IMR-90 (cell line): Measurements from ENCODE around the gene CYSLTR2.

ENCODE experiments used
- BHLHE40 ChIP-seq: fragments of 150-350 bp; IDR thresholded peaks from 2 replicates; pipeline ENCODE4 v1.6.1; 2016; ENCODE audit warnings: mild to moderate bottlenecking, low read depth, low read length
- MAFK ChIP-seq: IDR thresholded peaks from 2 replicates; pipeline ENCODE4 v1.6.1; 2012; ENCODE audit warnings: low read depth, low read length, improper control_type of control experiment
- MAZ ChIP-seq: IDR thresholded peaks from 2 replicates; pipeline ENCODE4 v1.6.1; 2012; ENCODE audit warnings: low read depth, mild to moderate bottlenecking, low read length, improper control_type of control experiment, moderate library complexity, borderline replicate concordance
- NFE2L2 ChIP-seq: fragments of 150-350 bp; IDR thresholded peaks from 2 replicates; pipeline ENCODE4 v1.6.1; 2016; ENCODE audit warnings: low read depth, mild to moderate bottlenecking, low read length
- POLR2A ChIP-seq: IDR thresholded peaks from 2 replicates; pipeline ENCODE4 v1.6.1; 2012; ENCODE audit warnings: mild to moderate bottlenecking, low read depth, low read length
- RCOR1 ChIP-seq: IDR thresholded peaks from 2 replicates; pipeline ENCODE4 v1.6.1; 2012; ENCODE audit warnings: mild to moderate bottlenecking, low read length, improper control_type of control experiment; ENCODE audit not compliant: insufficient replicate concordance
- SMC3 ChIP-seq: fragments of 150-350 bp; IDR thresholded peaks from 2 replicates; pipeline ENCODE4 v1.6.1; 2016; ENCODE audit warnings: low read depth, mild to moderate bottlenecking, antibody characterized with exemption, low read length, moderate library complexity
- TF ChIP-seq, protein P1 (sequence below): conservative IDR thresholded peaks from 2 replicates; pipeline ENCODE4 v1.5.1; 2012; ENCODE audit warnings: mild to moderate bottlenecking, low read depth, low read length, improper control_type of control experiment

DNA sequence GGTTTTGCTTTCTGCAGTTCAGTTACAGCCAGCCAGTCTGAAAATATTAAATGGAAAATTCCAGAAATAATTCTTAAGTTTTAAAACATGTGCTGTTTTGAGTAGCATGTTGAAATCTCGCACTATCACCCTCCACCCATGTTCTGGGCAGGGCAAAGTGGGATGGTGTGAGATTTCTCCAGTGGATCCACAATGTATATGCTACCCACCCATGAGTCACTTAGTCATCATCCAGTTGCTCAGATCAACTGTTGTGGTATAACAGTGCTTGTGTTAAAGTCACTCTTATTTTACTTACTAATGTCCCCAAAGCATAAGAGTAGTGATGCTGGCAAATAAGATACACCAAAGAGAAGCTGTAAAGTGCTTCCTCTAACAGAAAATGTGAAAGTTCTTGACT is 56.4 kb downstream of the CYSLTR2 start:
- TF ChIP-seq, protein P1, sequence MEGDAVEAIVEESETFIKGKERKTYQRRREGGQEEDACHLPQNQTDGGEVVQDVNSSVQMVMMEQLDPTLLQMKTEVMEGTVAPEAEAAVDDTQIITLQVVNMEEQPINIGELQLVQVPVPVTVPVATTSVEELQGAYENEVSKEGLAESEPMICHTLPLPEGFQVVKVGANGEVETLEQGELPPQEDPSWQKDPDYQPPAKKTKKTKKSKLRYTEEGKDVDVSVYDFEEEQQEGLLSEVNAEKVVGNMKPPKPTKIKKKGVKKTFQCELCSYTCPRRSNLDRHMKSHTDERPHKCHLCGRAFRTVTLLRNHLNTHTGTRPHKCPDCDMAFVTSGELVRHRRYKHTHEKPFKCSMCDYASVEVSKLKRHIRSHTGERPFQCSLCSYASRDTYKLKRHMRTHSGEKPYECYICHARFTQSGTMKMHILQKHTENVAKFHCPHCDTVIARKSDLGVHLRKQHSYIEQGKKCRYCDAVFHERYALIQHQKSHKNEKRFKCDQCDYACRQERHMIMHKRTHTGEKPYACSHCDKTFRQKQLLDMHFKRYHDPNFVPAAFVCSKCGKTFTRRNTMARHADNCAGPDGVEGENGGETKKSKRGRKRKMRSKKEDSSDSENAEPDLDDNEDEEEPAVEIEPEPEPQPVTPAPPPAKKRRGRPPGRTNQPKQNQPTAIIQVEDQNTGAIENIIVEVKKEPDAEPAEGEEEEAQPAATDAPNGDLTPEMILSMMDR = no peak
- TF ChIP-seq NFE2L2 (no peak), RCOR1 (no peak), BHLHE40 (no peak), MAZ (no peak), SMC3 (no peak), POLR2A (no peak), MAFK (no peak)
